ENCODE results near the gene SZRD1. TPM values are rescaled to one million over a fixed set of nuclear protein-coding genes. Genes with fewer than 3 reads are reported as not detected.
A peak's percentile ranks its signal among the peaks of the same experiment; 100 is the strongest.

Gene SZRD1
- total and polyA plus RNA-seq, 2 donors (not counting 1 experiment from before 2014, with no cell fraction given), result 92.4 to 110 TPM

DNA sequence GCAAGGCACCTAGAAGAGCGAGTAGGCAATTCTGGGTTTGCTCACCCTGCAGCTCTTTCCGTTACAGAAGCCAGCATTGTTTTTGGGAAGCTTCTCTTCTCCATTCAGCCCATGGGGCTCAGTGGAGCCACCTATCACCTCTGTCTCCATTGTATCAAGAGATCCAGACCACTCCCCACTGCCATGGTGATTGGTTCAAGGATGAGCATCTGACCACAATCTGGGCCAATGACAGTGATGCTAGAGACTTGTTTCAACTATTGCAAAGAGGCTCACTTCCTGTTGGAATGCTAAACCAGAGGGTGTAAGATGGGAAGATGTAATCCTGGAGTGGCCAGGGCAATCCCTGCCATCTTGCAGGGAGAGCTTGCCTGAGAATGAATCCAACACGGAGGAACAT, 63.6 kb downstream of the SZRD1 start:
- 87% methylated on average over 3 of the region's 3 CpGs for WGBS (ENCODE audit: insufficient coverage)

DNA sequence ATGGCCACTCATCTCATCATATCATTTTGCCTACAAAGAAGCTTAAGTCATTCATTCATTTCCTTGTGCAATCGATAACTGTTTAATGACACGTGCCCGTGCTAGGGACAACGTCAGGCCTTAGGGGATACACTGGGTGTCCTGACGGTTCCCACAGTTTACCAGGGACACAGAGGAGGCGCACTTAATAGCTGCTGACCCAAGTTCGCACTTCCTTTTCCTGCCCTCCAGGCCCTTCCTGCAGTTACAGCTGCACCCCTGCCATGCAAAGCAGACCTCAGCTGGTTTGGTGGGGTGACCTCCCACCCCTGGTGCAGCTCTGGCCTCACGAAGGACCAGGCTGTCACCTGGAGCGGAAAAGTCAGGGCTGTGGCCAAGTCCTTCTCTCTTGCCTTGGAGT, 66.0 kb downstream of the SZRD1 start:
- Histone ChIP-seq H3K9me3 (ENCODE audit: control extremely low read depth in 1 of 3, control insufficient read depth in 2 of 3, insufficient read depth in 1 of 3, low read length in 2 of 3) (no peaks in the 10 kb centered on the region), H3K36me3 (replicated peaks in 1 of 2; ENCODE audit: control extremely low read depth in 1 of 2, control insufficient read depth in 1 of 2, extremely low read depth in 1 of 2, insufficient read depth in 2 of 2, low read length in 1 of 2) (no peaks in the 10 kb centered on the region), H4K20me1 (ENCODE audit: control insufficient read depth, insufficient read depth, low read length, poor library complexity, severe bottlenecking) (no peaks in the 10 kb centered on the region), H3K4me3 (ENCODE audit: control extremely low read depth in 1 of 5, extremely low read depth in 1 of 5, insufficient read depth in 1 of 5, low read depth in 2 of 5, low read length in 4 of 5) (no peak overlapping the region), H3K4me1 (ENCODE audit: control insufficient read depth in 2 of 2, insufficient read depth in 2 of 2, low read length in 2 of 2) (peaks cover 6 to 13% of the 10 kb centered on the region in 2 donors), H3K79me2 (ENCODE audit: control insufficient read depth, insufficient read depth, low read length) (no peaks in the 10 kb centered on the region), H3K27me3 (replicated peaks in 1 of 4; ENCODE audit: control extremely low read depth in 1 of 4, control insufficient read depth in 3 of 4, insufficient read depth in 4 of 4, low read length in 3 of 4) (no peaks in the 10 kb centered on the region), H3K4me2 (replicated peaks; ENCODE audit: low read depth, low read length, poor library complexity, severe bottlenecking) (no peak overlapping the region), H2AFZ (ENCODE audit: insufficient read depth, low read depth, low read length, poor library complexity, severe bottlenecking) (peak overlapping the region; percentile 13), H3K9ac (ENCODE audit: low read length) (no peak overlapping the region), H3K27ac (ENCODE audit: low read length in 2 of 2) (no peak overlapping the region)
- DNase-seq, result no peak
- peaks cover 16% of the 10 kb centered on the region for H3K4me1 Mint-ChIP-seq
- no peak for ATAC-seq (ENCODE audit: low read depth)
- no peaks in the 10 kb centered on the region for H3K27me3 Mint-ChIP-seq
- CTCF ChIA-PET, result interaction anchor here (0.6 to 1.1 kb wide), 2 partner anchors 9 to 10 kb away, joined by 3 read pairs; no protein-coding TSS in a partner anchor
- intact Hi-C loops (cut with micrococcal nuclease), result no loop called here
- H3K4me3 Mint-ChIP-seq, result no peak overlapping the region
- POLR2A ChIA-PET, result no interaction called here
- 53% methylated on average over 9 of the region's 9 CpGs for WGBS (ENCODE audit: insufficient coverage)
- H3K9me3 Mint-ChIP-seq (ENCODE audit: insufficient read depth), result no peaks in the 10 kb centered on the region
- no peak overlapping the region for H3K27ac Mint-ChIP-seq
- TF ChIP-seq EZH2 (IDR thresholded peaks at IDR 0.05; ENCODE audit: borderline replicate concordance, insufficient read depth, low read depth, low read length, poor library complexity, severe bottlenecking), result no peak
- TF ChIP-seq, protein P1, sequence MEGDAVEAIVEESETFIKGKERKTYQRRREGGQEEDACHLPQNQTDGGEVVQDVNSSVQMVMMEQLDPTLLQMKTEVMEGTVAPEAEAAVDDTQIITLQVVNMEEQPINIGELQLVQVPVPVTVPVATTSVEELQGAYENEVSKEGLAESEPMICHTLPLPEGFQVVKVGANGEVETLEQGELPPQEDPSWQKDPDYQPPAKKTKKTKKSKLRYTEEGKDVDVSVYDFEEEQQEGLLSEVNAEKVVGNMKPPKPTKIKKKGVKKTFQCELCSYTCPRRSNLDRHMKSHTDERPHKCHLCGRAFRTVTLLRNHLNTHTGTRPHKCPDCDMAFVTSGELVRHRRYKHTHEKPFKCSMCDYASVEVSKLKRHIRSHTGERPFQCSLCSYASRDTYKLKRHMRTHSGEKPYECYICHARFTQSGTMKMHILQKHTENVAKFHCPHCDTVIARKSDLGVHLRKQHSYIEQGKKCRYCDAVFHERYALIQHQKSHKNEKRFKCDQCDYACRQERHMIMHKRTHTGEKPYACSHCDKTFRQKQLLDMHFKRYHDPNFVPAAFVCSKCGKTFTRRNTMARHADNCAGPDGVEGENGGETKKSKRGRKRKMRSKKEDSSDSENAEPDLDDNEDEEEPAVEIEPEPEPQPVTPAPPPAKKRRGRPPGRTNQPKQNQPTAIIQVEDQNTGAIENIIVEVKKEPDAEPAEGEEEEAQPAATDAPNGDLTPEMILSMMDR (IDR thresholded peaks at IDR 0.05), result no peak

More for the DNA sequence above, 63.6 kb downstream of the SZRD1 start:
- H4K20me1 ChIP-seq (ENCODE audit: control insufficient read depth, insufficient read depth, low read length, poor library complexity, severe bottlenecking), result no peaks in the 10 kb centered on the region
- H3K4me1 ChIP-seq (ENCODE audit: control insufficient read depth in 2 of 2, insufficient read depth in 2 of 2, low read length in 2 of 2), result peaks cover 6 to 13% of the 10 kb centered on the region in 2 donors
- no peak overlapping the region for H3K9ac ChIP-seq (ENCODE audit: low read length)
- ATAC-seq (ENCODE audit: low read depth) (no peak), DNase-seq (no peak)
- Mint-ChIP-seq H3K4me3 (no peak overlapping the region), H3K27ac (no peak overlapping the region), H3K9me3 (ENCODE audit: insufficient read depth) (no peaks in the 10 kb centered on the region), H3K4me1 (peaks cover 16% of the 10 kb centered on the region), H3K27me3 (no peaks in the 10 kb centered on the region)
- H3K79me2 ChIP-seq (ENCODE audit: control insufficient read depth, insufficient read depth, low read length), result no peaks in the 10 kb centered on the region
- POLR2A ChIA-PET, result no interaction called here
- H3K4me2 ChIP-seq (replicated peaks; ENCODE audit: low read depth, low read length, poor library complexity, severe bottlenecking), result no peak overlapping the region
- H3K9me3 ChIP-seq (ENCODE audit: control extremely low read depth in 1 of 3, control insufficient read depth in 2 of 3, insufficient read depth in 1 of 3, low read length in 2 of 3), result no peaks in the 10 kb centered on the region
- intact Hi-C loops (cut with micrococcal nuclease), result no loop called here
- no peak overlapping the region for H3K27ac ChIP-seq (ENCODE audit: low read length in 2 of 2)
- H3K27me3 ChIP-seq (replicated peaks in 1 of 4; ENCODE audit: control extremely low read depth in 1 of 4, control insufficient read depth in 3 of 4, insufficient read depth in 4 of 4, low read length in 3 of 4), result no peaks in the 10 kb centered on the region
- CTCF ChIA-PET, result interaction anchor here (0.6 kb wide), 1 partner anchor 16 kb away, joined by 5 read pairs; no protein-coding TSS in a partner anchor
- H3K4me3 ChIP-seq (ENCODE audit: control extremely low read depth in 1 of 5, extremely low read depth in 1 of 5, insufficient read depth in 1 of 5, low read depth in 2 of 5, low read length in 4 of 5), result no peak overlapping the region
- no peaks in the 10 kb centered on the region for H3K36me3 ChIP-seq (replicated peaks in 1 of 2; ENCODE audit: control extremely low read depth in 1 of 2, control insufficient read depth in 1 of 2, extremely low read depth in 1 of 2, insufficient read depth in 2 of 2, low read length in 1 of 2)
- no peak overlapping the region for H2AFZ ChIP-seq (ENCODE audit: insufficient read depth, low read depth, low read length, poor library complexity, severe bottlenecking)
- no peak for TF ChIP-seq EZH2 (IDR thresholded peaks at IDR 0.05; ENCODE audit: borderline replicate concordance, insufficient read depth, low read depth, low read length, poor library complexity, severe bottlenecking)
- TF ChIP-seq, protein P1 (IDR thresholded peaks at IDR 0.05), result no peak

Measured in B cell (primary cell).